ENCODE data around the gene FAM13B.

FAM13B gene

DNA sequence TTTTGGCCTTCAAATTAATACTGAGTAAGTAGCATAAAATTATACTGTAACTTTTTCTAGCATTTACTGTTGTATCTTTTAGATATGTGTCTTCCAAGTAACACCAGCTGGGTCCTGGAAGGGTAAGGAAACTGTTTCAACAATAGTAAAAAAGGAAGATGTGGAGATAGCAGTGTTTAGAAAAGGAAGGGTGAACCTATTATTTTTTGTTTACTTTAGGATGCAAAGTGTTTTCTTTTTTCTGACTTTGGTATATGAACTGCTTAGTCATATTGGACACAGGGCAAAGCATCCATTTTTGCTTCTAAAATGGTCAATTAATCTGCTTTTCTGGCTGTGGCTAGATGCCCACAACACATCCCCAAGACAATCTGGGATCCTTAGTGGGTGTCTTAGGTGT, 138.3 kb downstream of the FAM13B start:
- Histone ChIP-seq H3K36me3 (ENCODE audit: insufficient read depth, low read length) (no peaks in the 10 kb centered on the region), H3K4me3 (ENCODE audit: low read length) (no peak overlapping the region), H3K27me3 (ENCODE audit: insufficient read depth, low read length) (no peaks in the 10 kb centered on the region), H3K4me1 (ENCODE audit: insufficient read depth, low read length) (peaks cover 8% of the 10 kb centered on the region; the same call in 1 of the 2 replicates), H3K9me3 (ENCODE audit: insufficient read depth, low read depth, low read length) (no peaks in the 10 kb centered on the region), H3K27ac (ENCODE audit: low read depth, low read length) (no peak overlapping the region), H3K9ac (ENCODE audit: low read depth, low read length) (no peak overlapping the region)

DNA sequence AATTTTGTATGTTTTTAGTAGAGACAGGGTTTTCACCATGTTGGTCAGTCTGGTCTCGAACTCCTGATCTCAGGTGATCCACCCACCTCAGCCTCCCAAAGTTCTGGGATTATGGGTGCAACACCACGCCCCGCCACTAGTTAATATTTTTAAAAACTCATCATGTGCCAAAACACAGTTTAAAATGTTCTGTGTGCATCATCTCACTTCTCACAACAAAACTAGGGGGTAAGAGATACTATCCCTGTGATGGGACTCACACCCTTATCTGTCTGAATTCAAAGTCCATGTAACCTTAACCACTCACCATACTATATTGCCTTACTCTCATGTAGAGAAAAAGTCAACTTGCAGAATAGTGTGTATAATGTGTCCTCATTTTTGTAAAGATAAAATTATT, 141.0 kb downstream of the FAM13B start:
- Histone ChIP-seq H3K27me3 (ENCODE audit: insufficient read depth, low read length) (no peaks in the 10 kb centered on the region), H3K27ac (ENCODE audit: low read depth, low read length) (no peak overlapping the region), H3K9me3 (ENCODE audit: insufficient read depth, low read depth, low read length) (no peaks in the 10 kb centered on the region), H3K4me1 (ENCODE audit: insufficient read depth, low read length) (peaks cover 16% of the 10 kb centered on the region), H3K36me3 (ENCODE audit: insufficient read depth, low read length) (no peaks in the 10 kb centered on the region), H3K4me3 (ENCODE audit: low read length) (no peak overlapping the region), H3K9ac (ENCODE audit: low read depth, low read length) (no peak overlapping the region)
- WGBS, result 81% methylated on average over 3 of the region's 3 CpGs

DNA sequence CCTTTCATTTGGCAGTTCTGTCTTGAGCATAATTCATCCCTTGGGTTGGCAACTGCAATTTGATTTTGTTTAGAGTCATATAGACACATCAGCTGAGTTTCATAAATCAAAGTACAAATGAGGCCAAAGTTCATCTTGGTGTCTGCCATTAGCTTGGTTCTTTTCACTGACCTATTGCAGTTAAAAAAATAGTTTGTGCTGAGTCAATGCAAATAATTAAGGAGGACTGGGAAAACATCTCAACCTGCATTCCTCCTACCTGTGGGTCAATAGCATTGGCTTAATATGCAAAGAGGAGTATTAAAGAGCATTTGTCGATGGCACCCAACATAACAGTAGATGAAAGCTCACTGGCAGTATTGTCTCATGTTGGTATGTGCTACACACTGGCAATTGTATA, 142.0 kb downstream of the FAM13B start:
- no peak overlapping the region for H3K4me3 ChIP-seq (ENCODE audit: low read length)
- no peaks in the 10 kb centered on the region for H3K9me3 ChIP-seq (ENCODE audit: insufficient read depth, low read depth, low read length)
- peaks cover 16% of the 10 kb centered on the region for H3K4me1 ChIP-seq (ENCODE audit: insufficient read depth, low read length)
- no peak overlapping the region for H3K9ac ChIP-seq (ENCODE audit: low read depth, low read length)
- H3K27ac ChIP-seq (ENCODE audit: low read depth, low read length), result no peak overlapping the region
- WGBS, result 87% methylated on average over 1 of the region's 1 CpG
- no peaks in the 10 kb centered on the region for H3K27me3 ChIP-seq (ENCODE audit: insufficient read depth, low read length)
- H3K36me3 ChIP-seq (ENCODE audit: insufficient read depth, low read length), result no peaks in the 10 kb centered on the region

DNA sequence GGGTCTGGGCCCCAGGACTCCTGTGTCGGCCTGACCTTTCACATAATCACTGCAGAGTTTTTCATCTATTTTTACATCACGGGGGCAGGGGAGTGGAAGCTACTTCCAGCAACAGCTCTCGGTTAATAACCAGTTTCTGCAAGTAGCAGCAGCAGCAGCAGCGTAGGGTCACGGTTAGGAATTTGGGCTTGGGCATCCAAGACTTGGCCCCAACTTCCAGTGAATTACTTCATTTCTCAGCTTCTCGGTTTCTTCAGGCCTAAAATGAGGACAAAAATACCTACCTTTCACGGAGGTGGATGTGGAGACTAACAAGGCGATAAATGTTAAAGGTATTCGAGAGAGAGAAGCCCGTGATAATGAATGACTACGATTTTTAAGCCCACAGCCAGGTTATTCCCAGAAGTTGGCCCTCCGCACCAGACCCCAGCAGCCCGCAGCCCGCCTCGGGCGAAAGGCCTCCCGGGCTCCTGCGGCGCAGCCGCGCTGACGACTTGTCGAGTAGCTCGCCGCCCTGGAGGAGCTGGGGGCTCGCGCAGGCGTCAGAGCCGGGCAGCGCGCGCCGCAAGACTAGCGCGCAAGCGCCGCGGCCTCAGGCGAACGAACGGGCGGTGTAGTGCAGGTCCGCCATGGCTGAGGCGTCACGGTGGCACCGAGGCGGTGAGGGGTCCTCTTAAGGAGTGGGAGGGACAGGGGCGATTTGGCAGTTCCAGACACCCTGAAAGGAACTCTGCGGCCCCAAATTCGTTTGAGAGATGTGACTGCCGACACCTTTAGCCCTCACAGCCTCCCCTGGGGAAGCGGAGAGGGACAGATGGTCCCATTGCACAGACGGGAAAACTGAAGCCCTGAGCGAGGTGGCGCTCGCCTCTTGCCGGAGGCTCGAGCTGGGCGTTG, 143.8 kb downstream of the FAM13B start, which contains the start of gene PKD2L2:
TSS of gene PKD2L2 (plus strand) at position 595 of the 897 bp plus-strand sequence. CDS start at position 630, 35 bp downstream.
- no peaks in the 10 kb centered on the region for H3K9me3 ChIP-seq (ENCODE audit: insufficient read depth, low read depth, low read length)
- peak within 1 kb of the TSS; percentile 55 for H3K4me3 ChIP-seq (ENCODE audit: low read length)
- H3K27me3 ChIP-seq (ENCODE audit: insufficient read depth, low read length), result no peaks in the 10 kb centered on the region
- peak within 1 kb of the TSS; percentile 40 for H3K9ac ChIP-seq (ENCODE audit: low read depth, low read length)
- no peaks in the 10 kb centered on the region for H3K36me3 ChIP-seq (ENCODE audit: insufficient read depth, low read length)
- WGBS, result 93% methylated on average over 59 of the region's 59 CpGs
- H3K4me1 ChIP-seq (ENCODE audit: insufficient read depth, low read length), result peaks cover 16% of the 10 kb centered on the region
- no peak within 1 kb of the TSS for H3K27ac ChIP-seq (ENCODE audit: low read depth, low read length)

DNA sequence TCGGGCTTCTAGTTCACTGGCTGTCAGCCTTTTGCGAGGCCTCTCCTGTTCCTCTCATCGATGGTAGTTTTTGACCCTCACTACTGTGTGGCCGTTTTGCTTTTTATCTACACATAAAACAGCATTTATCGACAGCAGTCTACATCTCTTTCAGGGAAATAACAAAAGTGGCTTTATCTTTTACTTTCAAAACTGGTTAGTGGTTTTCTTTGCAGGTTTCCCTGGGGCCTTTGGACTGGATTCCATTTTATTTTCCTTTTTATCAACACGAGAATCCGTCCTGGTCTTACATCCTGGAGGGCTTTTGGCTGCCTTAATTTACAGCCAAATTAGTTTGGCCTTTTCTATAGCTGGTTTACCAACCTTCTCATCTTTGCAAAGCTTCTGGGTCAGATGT, 144.4 kb downstream of the FAM13B start:
- no peak overlapping the region for H3K27ac ChIP-seq (ENCODE audit: low read depth, low read length)
- H3K27me3 ChIP-seq (ENCODE audit: insufficient read depth, low read length), result no peaks in the 10 kb centered on the region
- peaks cover 16% of the 10 kb centered on the region for H3K4me1 ChIP-seq (ENCODE audit: insufficient read depth, low read length)
- peak overlapping the region; percentile 55 for H3K4me3 ChIP-seq (ENCODE audit: low read length)
- 85% methylated on average over 7 of the region's 7 CpGs for WGBS
- no peaks in the 10 kb centered on the region for H3K36me3 ChIP-seq (ENCODE audit: insufficient read depth, low read length)
- H3K9me3 ChIP-seq (ENCODE audit: insufficient read depth, low read depth, low read length), result no peaks in the 10 kb centered on the region
- peak overlapping the region; percentile 40 for H3K9ac ChIP-seq (ENCODE audit: low read depth, low read length)
